ENCODE measurements around the gene FAM118A.

FAM118A gene

DNA sequence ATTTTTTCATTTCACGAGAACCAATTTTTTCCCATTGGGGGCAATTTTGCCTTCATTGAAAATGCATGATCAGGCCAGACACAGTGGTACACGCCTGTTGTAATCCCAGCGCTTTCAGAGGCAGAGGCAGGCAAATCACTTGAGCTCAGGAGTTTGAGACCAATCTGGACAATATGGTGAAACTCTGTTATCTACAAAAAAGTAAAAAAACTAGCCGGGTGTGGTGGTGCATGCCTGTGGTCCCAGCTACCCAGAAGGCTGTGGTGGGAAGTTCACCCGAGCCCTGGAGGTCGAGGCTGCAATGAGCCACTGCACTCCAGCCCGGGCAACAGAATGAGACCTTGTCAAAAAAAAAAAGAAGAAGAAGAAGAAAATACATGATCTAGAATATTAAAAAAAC, 44.2 kb upstream of the FAM118A start:
- no peak overlapping the region for H3K4me3 ChIP-seq (ENCODE audit: low read depth, low read length)
- TF ChIP-seq, protein P1, sequence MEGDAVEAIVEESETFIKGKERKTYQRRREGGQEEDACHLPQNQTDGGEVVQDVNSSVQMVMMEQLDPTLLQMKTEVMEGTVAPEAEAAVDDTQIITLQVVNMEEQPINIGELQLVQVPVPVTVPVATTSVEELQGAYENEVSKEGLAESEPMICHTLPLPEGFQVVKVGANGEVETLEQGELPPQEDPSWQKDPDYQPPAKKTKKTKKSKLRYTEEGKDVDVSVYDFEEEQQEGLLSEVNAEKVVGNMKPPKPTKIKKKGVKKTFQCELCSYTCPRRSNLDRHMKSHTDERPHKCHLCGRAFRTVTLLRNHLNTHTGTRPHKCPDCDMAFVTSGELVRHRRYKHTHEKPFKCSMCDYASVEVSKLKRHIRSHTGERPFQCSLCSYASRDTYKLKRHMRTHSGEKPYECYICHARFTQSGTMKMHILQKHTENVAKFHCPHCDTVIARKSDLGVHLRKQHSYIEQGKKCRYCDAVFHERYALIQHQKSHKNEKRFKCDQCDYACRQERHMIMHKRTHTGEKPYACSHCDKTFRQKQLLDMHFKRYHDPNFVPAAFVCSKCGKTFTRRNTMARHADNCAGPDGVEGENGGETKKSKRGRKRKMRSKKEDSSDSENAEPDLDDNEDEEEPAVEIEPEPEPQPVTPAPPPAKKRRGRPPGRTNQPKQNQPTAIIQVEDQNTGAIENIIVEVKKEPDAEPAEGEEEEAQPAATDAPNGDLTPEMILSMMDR (IDR thresholded peaks at IDR 0.05; ENCODE audit: insufficient read depth, low read depth, low read length, missing control alignments), result no peak
- no peak for DNase-seq (ENCODE audit: low read depth)

DNA sequence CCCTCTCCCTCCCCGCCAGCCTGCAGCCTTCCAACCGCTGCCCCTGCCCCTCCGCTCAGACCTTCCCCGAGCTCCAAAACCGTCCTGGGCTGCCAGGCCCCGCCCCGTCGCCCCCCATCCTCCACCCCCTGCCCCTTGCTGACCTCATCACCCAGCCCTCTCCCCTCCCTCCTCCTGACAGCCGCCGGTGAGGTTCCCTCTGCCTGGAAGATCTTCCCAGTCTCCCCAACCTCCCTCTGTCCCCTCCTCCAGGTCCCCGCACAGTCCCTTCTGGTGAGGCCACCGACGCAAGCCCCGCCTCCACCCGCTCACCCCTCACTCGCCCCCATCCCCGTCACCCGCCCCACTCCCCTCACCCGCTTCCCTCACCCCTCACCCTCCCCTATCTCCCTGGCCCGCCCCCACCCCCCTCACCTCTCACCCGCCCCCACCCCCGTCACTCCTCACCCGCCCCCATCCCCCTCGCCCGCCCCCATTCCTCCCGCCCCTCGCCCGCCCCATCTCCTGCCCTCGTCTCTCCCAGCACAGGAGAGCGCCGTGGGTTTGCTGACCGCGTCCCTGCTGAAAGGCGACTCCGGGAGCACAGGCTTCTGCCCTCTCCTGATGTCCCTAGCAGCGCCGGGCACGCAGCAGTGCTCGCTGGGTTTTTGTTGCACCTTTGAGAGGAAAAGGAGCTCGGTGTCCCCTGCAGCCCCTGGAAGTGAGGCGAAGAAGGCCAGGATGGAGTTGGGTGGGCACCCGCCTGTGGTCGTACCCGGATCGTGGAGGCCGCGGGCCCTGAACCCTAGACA, 41.4 kb upstream of the FAM118A start:
- H3K4me3 ChIP-seq (ENCODE audit: low read depth, low read length), result peak overlapping the region; percentile 51
- no peak for DNase-seq (ENCODE audit: low read depth)
- TF ChIP-seq, protein P1 (IDR thresholded peaks at IDR 0.05; ENCODE audit: insufficient read depth, low read depth, low read length, missing control alignments), result no peak

DNA sequence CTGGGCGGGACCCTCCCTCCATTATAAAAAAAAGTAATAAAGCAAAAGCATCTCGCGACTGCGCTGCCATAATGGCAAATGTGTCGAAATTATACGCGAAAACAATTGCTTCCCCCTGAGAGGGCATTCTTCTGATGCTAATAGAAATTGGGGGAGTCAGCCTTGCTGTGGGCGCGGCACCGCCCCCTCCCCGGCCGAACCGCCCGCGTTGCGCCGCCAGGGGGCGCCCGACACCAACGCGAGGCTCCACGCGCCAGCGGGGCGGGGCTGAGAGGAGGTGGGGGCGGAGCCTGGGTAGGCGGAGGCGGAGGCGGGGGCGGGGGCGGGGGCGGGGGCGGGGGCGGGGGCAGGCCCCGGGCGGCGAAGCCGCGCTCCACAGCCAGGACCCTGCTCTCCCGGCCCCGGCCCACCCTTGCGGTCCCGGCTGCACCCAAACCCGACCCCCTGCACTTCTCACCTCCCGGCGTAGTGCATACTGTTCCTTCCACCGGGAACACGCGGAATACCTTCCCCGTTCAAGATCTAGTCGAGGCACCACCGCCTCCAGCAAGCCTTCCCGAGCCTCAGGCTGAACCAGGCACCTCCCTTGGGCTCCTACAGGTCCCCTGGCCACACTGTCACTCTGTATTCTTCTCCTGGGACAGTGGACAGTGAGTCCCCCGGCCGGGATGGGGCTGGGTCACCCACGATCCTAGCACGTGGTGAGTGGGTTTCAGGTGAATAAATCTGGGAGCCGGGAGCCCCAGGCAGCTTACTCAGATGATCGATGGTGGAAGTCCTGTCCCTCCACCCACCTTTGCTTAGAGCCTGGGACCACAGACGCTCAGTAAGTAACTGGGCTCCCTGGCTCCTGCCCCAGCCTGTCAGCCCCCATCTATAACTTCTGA, 40.5 kb upstream of the FAM118A start:
- peak overlapping the region; percentile 52 for H3K4me3 ChIP-seq (ENCODE audit: low read depth, low read length)
- DNase-seq (ENCODE audit: low read depth), result peak; percentile 88
- TF ChIP-seq, protein P1 (IDR thresholded peaks at IDR 0.05; ENCODE audit: insufficient read depth, low read depth, low read length, missing control alignments), result peak; percentile 78

DNA sequence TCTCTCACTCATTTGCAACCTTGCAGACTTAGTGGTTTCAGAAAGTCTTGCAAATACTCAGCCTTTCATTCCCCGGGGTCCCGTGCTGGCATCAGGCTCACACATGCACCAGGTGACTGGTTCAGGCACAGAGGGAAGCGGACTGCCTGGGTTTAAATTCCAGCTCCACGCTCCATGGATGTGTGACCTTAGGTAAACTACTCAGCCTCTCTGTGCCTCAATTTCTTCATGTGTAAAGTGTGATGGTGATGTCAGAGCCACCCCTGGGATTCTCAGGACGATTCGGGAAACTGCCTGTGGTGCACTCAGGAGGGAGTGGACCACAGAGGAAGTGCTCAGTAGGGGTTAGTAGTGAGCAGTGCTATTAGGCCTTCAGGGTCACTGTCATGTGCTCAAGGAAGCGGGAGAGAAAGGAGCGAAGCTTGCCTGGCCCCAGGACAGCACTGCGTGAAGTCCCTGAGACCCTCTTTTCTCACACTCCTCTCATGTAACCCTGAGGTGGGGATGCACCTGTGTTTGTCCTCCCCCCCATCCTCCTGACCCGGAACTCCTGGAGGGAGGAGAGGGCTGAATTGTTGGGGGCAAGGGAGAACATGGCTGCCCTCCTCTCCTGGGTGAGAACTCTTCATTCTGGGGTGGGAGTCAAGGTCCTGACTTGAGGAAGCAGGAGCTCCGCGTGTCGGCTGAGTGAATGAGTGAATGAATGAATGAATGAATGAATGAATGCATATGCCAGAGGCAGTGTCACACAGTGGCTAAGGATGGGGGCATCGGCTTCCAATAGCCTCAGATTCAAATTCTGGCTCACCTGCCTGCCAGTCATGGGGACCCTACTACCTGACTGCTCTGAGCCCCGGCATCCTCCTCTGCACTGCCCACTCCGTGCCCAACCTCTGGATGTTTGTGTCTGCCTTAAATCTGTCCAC, 39.4 kb upstream of the FAM118A start:
- TF ChIP-seq, protein P1 (IDR thresholded peaks at IDR 0.05; ENCODE audit: insufficient read depth, low read depth, low read length, missing control alignments), result no peak
- H3K4me3 ChIP-seq (ENCODE audit: low read depth, low read length), result no peak overlapping the region
- DNase-seq (ENCODE audit: low read depth), result no peak

DNA sequence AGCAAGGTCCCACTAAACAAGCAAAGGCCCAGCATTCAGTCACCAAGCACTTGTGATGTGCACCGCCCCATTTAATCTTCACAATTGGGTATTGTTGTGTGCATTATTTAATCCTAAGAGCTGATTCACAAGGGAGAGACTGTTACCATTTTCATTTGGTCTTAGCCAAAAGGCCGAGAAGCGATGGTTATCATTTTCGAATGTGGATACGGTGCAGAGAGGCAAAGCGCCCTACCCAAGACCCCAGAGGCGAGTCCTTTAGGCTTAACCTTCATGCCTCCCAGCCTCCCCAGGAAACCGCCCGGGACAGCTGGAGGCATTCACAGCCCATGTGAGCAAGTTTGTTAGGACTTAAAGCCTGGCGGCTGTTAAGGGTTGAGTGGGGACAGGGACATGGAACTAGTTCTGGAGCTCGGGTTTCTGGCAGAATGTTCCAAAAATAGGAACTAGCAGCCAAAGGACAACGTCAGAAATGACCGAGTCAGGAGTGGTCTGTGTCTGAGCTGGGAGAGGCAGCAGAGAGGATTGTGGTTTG, 38.0 kb upstream of the FAM118A start:
- no peak for DNase-seq (ENCODE audit: low read depth)
- H3K4me3 ChIP-seq (ENCODE audit: low read depth, low read length), result no peak overlapping the region
- TF ChIP-seq, protein P1 (IDR thresholded peaks at IDR 0.05; ENCODE audit: insufficient read depth, low read depth, low read length, missing control alignments), result no peak

DNA sequence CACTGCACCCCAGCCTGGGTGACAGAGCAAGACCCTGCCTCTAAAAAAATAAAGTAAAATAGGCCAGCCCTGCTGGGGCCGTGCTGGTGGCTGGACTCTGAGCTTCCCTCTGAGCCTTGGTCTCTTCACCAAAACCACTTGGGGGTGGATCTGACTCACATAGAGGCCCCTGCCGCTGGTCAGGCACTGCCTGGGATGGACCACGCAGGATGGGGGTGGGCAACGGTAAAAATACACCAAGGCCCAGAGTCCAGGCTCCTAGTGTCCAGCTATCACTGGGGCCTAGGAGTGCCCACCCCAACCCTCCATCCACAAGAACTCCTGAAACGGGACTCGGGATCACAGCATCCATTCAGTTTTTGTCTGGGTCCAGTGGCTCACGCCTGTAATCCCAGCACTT, 37.2 kb upstream of the FAM118A start:
- TF ChIP-seq, protein P1 (IDR thresholded peaks at IDR 0.05; ENCODE audit: insufficient read depth, low read depth, low read length, missing control alignments), result no peak
- no peak overlapping the region for H3K4me3 ChIP-seq (ENCODE audit: low read depth, low read length)
- DNase-seq (ENCODE audit: low read depth), result no peak
